ENCODE results near the gene PTGER3.

PTGER3 gene

GRCh38 chr1:71049951-71050598, 2.5 kb upstream of the PTGER3 start:
- DNase-seq (ENCODE audit: low spot score) = peak; percentile 62

GRCh38 chr1:71046891-71047634, 553 bp downstream of the PTGER3 start:
- DNase-seq (ENCODE audit: low spot score) = no peak

GRCh38 chr1:71045463-71046028, 2.1 kb downstream of the PTGER3 start:
- DNase-seq (ENCODE audit: low spot score) = no peak

- no peak for DNase-seq (ENCODE audit: low spot score)
These were observed 2.8 kb downstream of the PTGER3 start for GRCh38 chr1:71044833-71045232.

- DNase-seq (ENCODE audit: low spot score) = no peak
These were observed 4.6 kb downstream of the PTGER3 start for GRCh38 chr1:71043065-71043464.

GRCh38 chr1:71041806-71042205, 5.8 kb downstream of the PTGER3 start:
- no peak for DNase-seq (ENCODE audit: low spot score)

- no peak for DNase-seq (ENCODE audit: low spot score)
These were observed 7.9 kb downstream of the PTGER3 start for GRCh38 chr1:71039661-71040262.

- no peak for DNase-seq (ENCODE audit: low spot score)
These were observed 8.7 kb downstream of the PTGER3 start for GRCh38 chr1:71038942-71039341.

GRCh38 chr1:71037829-71038620, 9.6 kb downstream of the PTGER3 start:
- no peak for DNase-seq (ENCODE audit: low spot score)

GRCh38 chr1:71037066-71037465, 10.6 kb downstream of the PTGER3 start:
- no peak for DNase-seq (ENCODE audit: low spot score)

- DNase-seq (ENCODE audit: low spot score) = no peak
These were observed 14.5 kb downstream of the PTGER3 start for GRCh38 chr1:71033136-71033535.

GRCh38 chr1:71031426-71031825, 16.2 kb downstream of the PTGER3 start:
- no peak for DNase-seq (ENCODE audit: low spot score)

GRCh38 chr1:71030026-71030425, 17.6 kb downstream of the PTGER3 start:
- no peak for DNase-seq (ENCODE audit: low spot score)

- no peak for DNase-seq (ENCODE audit: low spot score)
These were observed 18.6 kb downstream of the PTGER3 start for GRCh38 chr1:71028981-71029380.

- no peak for DNase-seq (ENCODE audit: low spot score)
These were observed 19.6 kb downstream of the PTGER3 start for GRCh38 chr1:71027991-71028390.

GRCh38 chr1:71026093-71026492, 21.5 kb downstream of the PTGER3 start:
- DNase-seq (ENCODE audit: low spot score) = no peak

GRCh38 chr1:71023515-71023914, 24.1 kb downstream of the PTGER3 start:
- no peak for DNase-seq (ENCODE audit: low spot score)

GRCh38 chr1:71019233-71019969, 28.2 kb downstream of the PTGER3 start:
- no peak for DNase-seq (ENCODE audit: low spot score)

GRCh38 chr1:71018791-71019190, 28.8 kb downstream of the PTGER3 start:
- DNase-seq (ENCODE audit: low spot score) = no peak

GRCh38 chr1:71015745-71016144, 31.9 kb downstream of the PTGER3 start:
- no peak for DNase-seq (ENCODE audit: low spot score)

GRCh38 chr1:71014178-71014579, 33.4 kb downstream of the PTGER3 start:
- no peak for DNase-seq (ENCODE audit: low spot score)

Measured in CD4-positive, alpha-beta T cell treated with Interleukin-2 at 100 ng/mL for 4 hours (primary cell).